ENCODE measurements around the gene TGM1. TPM values are rescaled to one million over a fixed set of nuclear protein-coding genes. Genes with fewer than 3 reads are reported as not detected.

The TGM1 gene
- total and polyA plus RNA-seq, 4 donors: 0.28 to 1.5 (median 0.76) TPM

GRCh38 chr14:24282736-24283135 is 19.8 kb upstream of the TGM1 start:
- H3K4me1 ChIP-seq (ENCODE audit: control insufficient read depth in 4 of 4, insufficient read depth in 4 of 4, low read length in 3 of 4): peaks cover 0 to 9% (median 7%) of the 10 kb centered on the region in 4 donors
- no peaks in the 10 kb centered on the region for H3K9me3 ChIP-seq (ENCODE audit: control insufficient read depth in 4 of 4, low read length in 3 of 4)
- no peak overlapping the region for H3K4me3 ChIP-seq (ENCODE audit: low read depth in 1 of 3, low read length in 3 of 3)
- H3K36me3 ChIP-seq (ENCODE audit: control insufficient read depth in 4 of 4, insufficient read depth in 3 of 4, low read depth in 1 of 4, low read length in 3 of 4): no peaks in the 10 kb centered on the region
- H3K27me3 ChIP-seq (ENCODE audit: control insufficient read depth in 4 of 4, insufficient read depth in 4 of 4, low read length in 3 of 4): no peaks in the 10 kb centered on the region
- WGBS: 82% methylated on average over 3 of the region's 3 CpGs
- DNase-seq (ENCODE audit: low spot score): no peak
- H3K9ac ChIP-seq (ENCODE audit: low read depth in 1 of 2, low read length in 2 of 2): no peak overlapping the region
- TF ChIP-seq FOXA1 (IDR thresholded peaks at IDR 0.05) (no peak), ATF3 (IDR thresholded peaks at IDR 0.05) (no peak), CTCF (IDR thresholded peaks at IDR 0.05; ENCODE audit: low read depth, low read length, missing input control) (no peak), JUND (IDR thresholded peaks at IDR 0.05) (no peak), RAD21 (IDR thresholded peaks at IDR 0.05) (no peak), TAF1 (conservative IDR thresholded peaks at IDR 0.05) (no peak), NR2F2 (IDR thresholded peaks at IDR 0.05) (no peak), HNF4A (conservative IDR thresholded peaks at IDR 0.05) (no peak), ZBTB33 (IDR thresholded peaks at IDR 0.05) (no peak), GABPA (IDR thresholded peaks at IDR 0.05 in 1 of 2, conservative IDR thresholded peaks at IDR 0.05 in 1 of 2) (no peak), EGR1 (IDR thresholded peaks at IDR 0.05; ENCODE audit: low read depth in 2 of 2) (no peak)
- H3K27ac ChIP-seq (ENCODE audit: low read depth in 1 of 2, low read length in 2 of 2): no peak overlapping the region

GRCh38 chr14:24281636-24282035 is 18.7 kb upstream of the TGM1 start:
- Histone ChIP-seq H3K27ac (ENCODE audit: low read depth in 1 of 2, low read length in 2 of 2) (no peak overlapping the region), H3K27me3 (ENCODE audit: control insufficient read depth in 4 of 4, insufficient read depth in 4 of 4, low read length in 3 of 4) (no peaks in the 10 kb centered on the region)
- 95% methylated on average over 7 of the region's 7 CpGs for WGBS

GRCh38 chr14:24280797-24281460 is 18.0 kb upstream of the TGM1 start:
- 94% methylated on average over 6 of the region's 6 CpGs for WGBS
- no peak for DNase-seq (ENCODE audit: low spot score)
- Histone ChIP-seq H3K9me3 (ENCODE audit: control insufficient read depth in 4 of 4, low read length in 3 of 4) (no peaks in the 10 kb centered on the region), H3K27me3 (ENCODE audit: control insufficient read depth in 4 of 4, insufficient read depth in 4 of 4, low read length in 3 of 4) (no peaks in the 10 kb centered on the region), H3K27ac (ENCODE audit: low read depth in 1 of 2, low read length in 2 of 2) (no peak overlapping the region), H3K9ac (ENCODE audit: low read depth in 1 of 2, low read length in 2 of 2) (no peak overlapping the region), H3K4me1 (ENCODE audit: control insufficient read depth in 4 of 4, insufficient read depth in 4 of 4, low read length in 3 of 4) (peaks cover 0 to 9% (median 7%) of the 10 kb centered on the region in 4 donors), H3K4me3 (ENCODE audit: low read depth in 1 of 3, low read length in 3 of 3) (no peak overlapping the region), H3K36me3 (ENCODE audit: control insufficient read depth in 4 of 4, insufficient read depth in 3 of 4, low read depth in 1 of 4, low read length in 3 of 4) (no peaks in the 10 kb centered on the region)
- TF ChIP-seq SP1 (IDR thresholded peaks at IDR 0.05): no peak
- no peak for TF ChIP-seq JUND (IDR thresholded peaks at IDR 0.05)
- no peak for TF ChIP-seq HNF4A (conservative IDR thresholded peaks at IDR 0.05)

More at GRCh38 chr14:24281636-24282035, 18.7 kb upstream of the TGM1 start:
- peaks cover 0 to 9% (median 7%) of the 10 kb centered on the region in 4 donors for H3K4me1 ChIP-seq (ENCODE audit: control insufficient read depth in 4 of 4, insufficient read depth in 4 of 4, low read length in 3 of 4)
- no peak for DNase-seq (ENCODE audit: low spot score)
- H3K9ac ChIP-seq (ENCODE audit: low read depth in 1 of 2, low read length in 2 of 2): no peak overlapping the region
- H3K9me3 ChIP-seq (ENCODE audit: control insufficient read depth in 4 of 4, low read length in 3 of 4): no peaks in the 10 kb centered on the region
- no peak for TF ChIP-seq YY1 (IDR thresholded peaks at IDR 0.05)
- TF ChIP-seq SP1 (IDR thresholded peaks at IDR 0.05): no peak
- no peak for TF ChIP-seq ATF3 (IDR thresholded peaks at IDR 0.05)
- no peak for TF ChIP-seq GABPA (IDR thresholded peaks at IDR 0.05 in 1 of 2, conservative IDR thresholded peaks at IDR 0.05 in 1 of 2)
- no peak for TF ChIP-seq RAD21 (IDR thresholded peaks at IDR 0.05)
- no peak overlapping the region for H3K4me3 ChIP-seq (ENCODE audit: low read depth in 1 of 3, low read length in 3 of 3)
- no peaks in the 10 kb centered on the region for H3K36me3 ChIP-seq (ENCODE audit: control insufficient read depth in 4 of 4, insufficient read depth in 3 of 4, low read depth in 1 of 4, low read length in 3 of 4)

All from liver (tissue), 9 donors.